DMS53 treated with DMSO at 0.1 percent for 48 hours (cell line): Measurements from ENCODE around the gene CRADD.
"Not testable (repeated sequence)": the region's sequence is repeated elsewhere in the genome, so short reads cannot be mapped to it uniquely, and the experiment has no call there.

Experiments
- DNase-seq: peaks from one replicate; lab custom pipeline; 2025; ENCODE audit not compliant: unreplicated experiment; lab: John Stamatoyannopoulos, UW

CRADD gene

GRCh38 chr12:93781961-93782360 is 104.8 kb downstream of the CRADD start:
- DNase-seq: not testable (repeated sequence)

GRCh38 chr12:93782853-93783252 is 105.7 kb downstream of the CRADD start:
- no peak for DNase-seq

- DNase-seq: no peak
Observed at GRCh38 chr12:93783832-93784231, 106.7 kb downstream of the CRADD start.

- DNase-seq: no peak
Observed at GRCh38 chr12:93784339-93785086, 107.3 kb downstream of the CRADD start.

GRCh38 chr12:93785249-93786010 is 108.3 kb downstream of the CRADD start:
- no peak for DNase-seq

- DNase-seq: no peak
Observed at GRCh38 chr12:93786656-93787397, 109.7 kb downstream of the CRADD start.

- DNase-seq: no peak
Observed at GRCh38 chr12:93788853-93789252, 111.7 kb downstream of the CRADD start.

- DNase-seq: no peak
Observed at GRCh38 chr12:93789767-93790166, 112.6 kb downstream of the CRADD start.

- DNase-seq: no peak
Observed at GRCh38 chr12:93790472-93791152, 113.4 kb downstream of the CRADD start.

- no peak for DNase-seq
Observed at GRCh38 chr12:93793007-93793406, 115.8 kb downstream of the CRADD start.

GRCh38 chr12:93793983-93794382 is 116.8 kb downstream of the CRADD start:
- DNase-seq: no peak

- DNase-seq: no peak
Observed at GRCh38 chr12:93794738-93795137, 117.6 kb downstream of the CRADD start.

GRCh38 chr12:93795352-93795751 is 118.2 kb downstream of the CRADD start:
- no peak for DNase-seq

GRCh38 chr12:93796729-93797128 is 119.6 kb downstream of the CRADD start:
- no peak for DNase-seq

GRCh38 chr12:93798279-93799151 is 121.3 kb downstream of the CRADD start:
- no peak for DNase-seq

- DNase-seq: not testable (repeated sequence)
Observed at GRCh38 chr12:93801666-93802065, 124.5 kb downstream of the CRADD start.

GRCh38 chr12:93802293-93802692 is 125.1 kb downstream of the CRADD start:
- DNase-seq: no peak

- DNase-seq: no peak
Observed at GRCh38 chr12:93802698-93803423, 125.7 kb downstream of the CRADD start.

GRCh38 chr12:93803424-93803807 is 126.2 kb downstream of the CRADD start:
- no peak for DNase-seq
